SK-N-SH (cell line): ENCODE measurements around the gene PLCL2.

Source experiments
- CHD2 ChIP-seq: fragments of 150-350 bp; IDR thresholded peaks from 2 replicates; pipeline ENCODE4 v1.6.1; 2018; ENCODE audit warnings: low read length; ENCODE audit not compliant: partially characterized antibody
- EZH2phosphoT487 ChIP-seq: fragments of 200-600 bp; sonication (generic); IDR thresholded peaks from 2 replicates; pipeline ENCODE4 v1.6.1; 2017; ENCODE audit warnings: low read depth, mixed run types, mild to moderate bottlenecking, antibody characterized with exemption, moderate library complexity, borderline replicate concordance
- POLR2AphosphoS5 ChIP-seq: IDR thresholded peaks from 2 replicates; pipeline ENCODE4 v1.6.1; 2012; ENCODE audit warnings: low read depth, low read length
- RAD21 ChIP-seq: IDR thresholded peaks from 2 replicates; pipeline ENCODE4 v1.6.1; 2012; ENCODE audit warnings: mild to moderate bottlenecking, low read length
- RFX5 ChIP-seq: IDR thresholded peaks from 2 replicates; pipeline ENCODE4 v1.6.1; 2012; ENCODE audit warnings: mild to moderate bottlenecking, improper control_type of control experiment, low read length
- RXRA ChIP-seq: IDR thresholded peaks from 2 replicates; pipeline ENCODE4 v1.4.0; 2012; ENCODE audit warnings: low read depth, mild to moderate bottlenecking, borderline replicate concordance
- SMC3 ChIP-seq: IDR thresholded peaks from 2 replicates; pipeline ENCODE4 v1.6.1; 2012; ENCODE audit warnings: low read depth, low read length, improper control_type of control experiment
- TAF1 ChIP-seq: IDR thresholded peaks from 2 replicates; pipeline ENCODE4 v1.6.1; 2012; ENCODE audit warnings: low read depth, mild to moderate bottlenecking, low read length, moderate library complexity, borderline replicate concordance
- TCF12 ChIP-seq: IDR thresholded peaks from 2 replicates; pipeline ENCODE4 v1.4.0; 2012
- TEAD4 ChIP-seq: IDR thresholded peaks from 2 replicates; pipeline ENCODE4 v1.4.0; 2012; ENCODE audit warnings: mild to moderate bottlenecking, borderline replicate concordance; ENCODE audit not compliant: insufficient read depth
- TF ChIP-seq, protein P1 (sequence below): fragments of 200-600 bp; sonication (generic); IDR thresholded peaks from 2 replicates; pipeline ENCODE4 v1.6.1; 2017; ENCODE audit warnings: antibody characterized with exemption, mild to moderate bottlenecking, moderate library complexity
- TF ChIP-seq, protein P2 (sequence below): fragments of 150-350 bp; IDR thresholded peaks from 2 replicates; pipeline ENCODE4 v1.6.1; 2017; ENCODE audit warnings: antibody characterized with exemption, low read length, low read depth, borderline replicate concordance
- TF ChIP-seq, protein P3 (sequence below): IDR thresholded peaks from 2 replicates; pipeline ENCODE4 v1.4.0; 2012; ENCODE audit warnings: low read depth, borderline replicate concordance
- TF ChIP-seq, protein P4 (sequence below): IDR thresholded peaks from 2 replicates; pipeline ENCODE4 v1.6.1; 2012; ENCODE audit warnings: mild to moderate bottlenecking, low read depth, low read length, moderate library complexity

DNA sequence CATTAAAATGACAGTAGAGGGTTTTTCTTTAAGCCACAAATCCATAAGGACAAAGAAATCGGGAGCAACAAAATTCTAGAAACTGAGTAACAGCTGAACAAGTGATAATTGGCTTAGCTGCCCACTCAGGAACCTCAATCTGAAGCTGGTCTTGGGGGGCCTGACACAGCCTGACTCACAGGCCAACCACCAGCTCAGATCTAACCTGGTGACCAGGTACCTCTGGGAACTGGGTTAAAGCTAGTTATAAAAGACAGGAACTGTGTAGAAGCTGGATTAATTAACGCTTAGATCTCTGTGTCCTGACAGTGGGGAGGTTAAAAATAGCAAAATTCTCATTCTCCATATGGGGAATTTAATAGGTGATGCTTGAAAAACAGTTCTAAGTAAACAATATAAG, 161.9 kb downstream of the PLCL2 start:
- no peak for TF ChIP-seq RAD21
- TF ChIP-seq, protein P1, sequence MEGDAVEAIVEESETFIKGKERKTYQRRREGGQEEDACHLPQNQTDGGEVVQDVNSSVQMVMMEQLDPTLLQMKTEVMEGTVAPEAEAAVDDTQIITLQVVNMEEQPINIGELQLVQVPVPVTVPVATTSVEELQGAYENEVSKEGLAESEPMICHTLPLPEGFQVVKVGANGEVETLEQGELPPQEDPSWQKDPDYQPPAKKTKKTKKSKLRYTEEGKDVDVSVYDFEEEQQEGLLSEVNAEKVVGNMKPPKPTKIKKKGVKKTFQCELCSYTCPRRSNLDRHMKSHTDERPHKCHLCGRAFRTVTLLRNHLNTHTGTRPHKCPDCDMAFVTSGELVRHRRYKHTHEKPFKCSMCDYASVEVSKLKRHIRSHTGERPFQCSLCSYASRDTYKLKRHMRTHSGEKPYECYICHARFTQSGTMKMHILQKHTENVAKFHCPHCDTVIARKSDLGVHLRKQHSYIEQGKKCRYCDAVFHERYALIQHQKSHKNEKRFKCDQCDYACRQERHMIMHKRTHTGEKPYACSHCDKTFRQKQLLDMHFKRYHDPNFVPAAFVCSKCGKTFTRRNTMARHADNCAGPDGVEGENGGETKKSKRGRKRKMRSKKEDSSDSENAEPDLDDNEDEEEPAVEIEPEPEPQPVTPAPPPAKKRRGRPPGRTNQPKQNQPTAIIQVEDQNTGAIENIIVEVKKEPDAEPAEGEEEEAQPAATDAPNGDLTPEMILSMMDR = no peak
- TF ChIP-seq POLR2AphosphoS5 = no peak
- no peak for TF ChIP-seq EZH2phosphoT487
- no peak for TF ChIP-seq CHD2
- TF ChIP-seq, protein P2, sequence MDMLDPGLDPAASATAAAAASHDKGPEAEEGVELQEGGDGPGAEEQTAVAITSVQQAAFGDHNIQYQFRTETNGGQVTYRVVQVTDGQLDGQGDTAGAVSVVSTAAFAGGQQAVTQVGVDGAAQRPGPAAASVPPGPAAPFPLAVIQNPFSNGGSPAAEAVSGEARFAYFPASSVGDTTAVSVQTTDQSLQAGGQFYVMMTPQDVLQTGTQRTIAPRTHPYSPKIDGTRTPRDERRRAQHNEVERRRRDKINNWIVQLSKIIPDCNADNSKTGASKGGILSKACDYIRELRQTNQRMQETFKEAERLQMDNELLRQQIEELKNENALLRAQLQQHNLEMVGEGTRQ = no peak
- no peak for TF ChIP-seq TAF1
- TF ChIP-seq TCF12 = no peak
- no peak for TF ChIP-seq RFX5
- no peak for TF ChIP-seq TEAD4
- TF ChIP-seq RXRA = no peak
- TF ChIP-seq, protein P3, sequence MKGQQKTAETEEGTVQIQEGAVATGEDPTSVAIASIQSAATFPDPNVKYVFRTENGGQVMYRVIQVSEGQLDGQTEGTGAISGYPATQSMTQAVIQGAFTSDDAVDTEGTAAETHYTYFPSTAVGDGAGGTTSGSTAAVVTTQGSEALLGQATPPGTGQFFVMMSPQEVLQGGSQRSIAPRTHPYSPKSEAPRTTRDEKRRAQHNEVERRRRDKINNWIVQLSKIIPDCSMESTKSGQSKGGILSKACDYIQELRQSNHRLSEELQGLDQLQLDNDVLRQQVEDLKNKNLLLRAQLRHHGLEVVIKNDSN = no peak
- TF ChIP-seq, protein P4, sequence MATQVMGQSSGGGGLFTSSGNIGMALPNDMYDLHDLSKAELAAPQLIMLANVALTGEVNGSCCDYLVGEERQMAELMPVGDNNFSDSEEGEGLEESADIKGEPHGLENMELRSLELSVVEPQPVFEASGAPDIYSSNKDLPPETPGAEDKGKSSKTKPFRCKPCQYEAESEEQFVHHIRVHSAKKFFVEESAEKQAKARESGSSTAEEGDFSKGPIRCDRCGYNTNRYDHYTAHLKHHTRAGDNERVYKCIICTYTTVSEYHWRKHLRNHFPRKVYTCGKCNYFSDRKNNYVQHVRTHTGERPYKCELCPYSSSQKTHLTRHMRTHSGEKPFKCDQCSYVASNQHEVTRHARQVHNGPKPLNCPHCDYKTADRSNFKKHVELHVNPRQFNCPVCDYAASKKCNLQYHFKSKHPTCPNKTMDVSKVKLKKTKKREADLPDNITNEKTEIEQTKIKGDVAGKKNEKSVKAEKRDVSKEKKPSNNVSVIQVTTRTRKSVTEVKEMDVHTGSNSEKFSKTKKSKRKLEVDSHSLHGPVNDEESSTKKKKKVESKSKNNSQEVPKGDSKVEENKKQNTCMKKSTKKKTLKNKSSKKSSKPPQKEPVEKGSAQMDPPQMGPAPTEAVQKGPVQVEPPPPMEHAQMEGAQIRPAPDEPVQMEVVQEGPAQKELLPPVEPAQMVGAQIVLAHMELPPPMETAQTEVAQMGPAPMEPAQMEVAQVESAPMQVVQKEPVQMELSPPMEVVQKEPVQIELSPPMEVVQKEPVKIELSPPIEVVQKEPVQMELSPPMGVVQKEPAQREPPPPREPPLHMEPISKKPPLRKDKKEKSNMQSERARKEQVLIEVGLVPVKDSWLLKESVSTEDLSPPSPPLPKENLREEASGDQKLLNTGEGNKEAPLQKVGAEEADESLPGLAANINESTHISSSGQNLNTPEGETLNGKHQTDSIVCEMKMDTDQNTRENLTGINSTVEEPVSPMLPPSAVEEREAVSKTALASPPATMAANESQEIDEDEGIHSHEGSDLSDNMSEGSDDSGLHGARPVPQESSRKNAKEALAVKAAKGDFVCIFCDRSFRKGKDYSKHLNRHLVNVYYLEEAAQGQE = no peak
- no peak for TF ChIP-seq SMC3
